SK-N-SH (cell line): Measurements from ENCODE around the gene SCGB1C1. TPM values are rescaled to one million over a fixed set of nuclear protein-coding genes. Genes with fewer than 3 reads are reported as not detected.

Source experiments
- CTCF ChIA-PET: fragments of 300-600, 350-600 bp; formaldehyde crosslinking; extraction: SDS; loops from one replicate; lab custom pipeline; 2021; lab: Yijun Ruan, JAX
- POLR2A ChIA-PET: fragments of 350-600 bp; sonication (Branson Sonifier 250); formaldehyde crosslinking; extraction: SDS; loops from one replicate; lab custom pipeline; 2020; ENCODE audit warnings: antibody characterized with exemption, inconsistent platforms; lab: Yijun Ruan, JAX
- DNase-seq: peaks from one replicate; pipeline ENCODE4 v3.0.0; 2012
- H2AFZ ChIP-seq: fragments of 200-600 bp; sonication (generic); 2 replicates; pipeline ENCODE4 v1.8.1; 2016; ENCODE audit warnings: antibody characterized with exemption, mild to moderate bottlenecking, low read depth
- H3F3A ChIP-seq: fragments of 200-600 bp; sonication (generic); replicated peaks from 2 replicates; pipeline ENCODE3; 2016; ENCODE audit warnings: antibody characterized with exemption, mild to moderate bottlenecking; ENCODE audit not compliant: insufficient read depth
- H3K27ac ChIP-seq, 2 experiments: fragments of 200-500 bp in 1 of 2; fragments of 200-600 bp in 1 of 2; sonication (Bioruptor generic) in 1 of 2; sonication (generic), shearing (Covaris generic) in 1 of 2; 2 replicates each; pipeline versions ENCODE4 v1.5.1 to v1.6.1; 2014 to 2016; ENCODE audit warnings: low read depth in 2 of 2, inconsistent platforms in 1 of 2, low read length in 1 of 2, mild to moderate bottlenecking in 1 of 2, mixed read lengths in 1 of 2
- H3K27me3 ChIP-seq: fragments of 200-600 bp; sonication (generic), shearing (Covaris generic); 2 replicates; pipeline ENCODE4 v1.6.1; 2016; ENCODE audit warnings: mixed run types; ENCODE audit not compliant: insufficient read depth
- H3K36me3 ChIP-seq, 2 experiments: fragments of 200-500 bp in 1 of 2; fragments of 200-600 bp in 1 of 2; sonication (Bioruptor generic) in 1 of 2; sonication (generic) in 1 of 2; replicated peaks in 1 of 2; 2 replicates each; pipeline versions ENCODE3 to v1.5.1; 2014 to 2016; ENCODE audit warnings: low read length in 1 of 2, mild to moderate bottlenecking in 1 of 2; ENCODE audit not compliant: insufficient read depth in 2 of 2, control insufficient read depth in 1 of 2
- H3K4me1 ChIP-seq, 2 experiments: fragments of 200-500 bp in 1 of 2; fragments of 200-600 bp in 1 of 2; sonication (Bioruptor generic) in 1 of 2; sonication (generic), shearing (Covaris generic) in 1 of 2; 2 replicates each; pipeline versions ENCODE4 v1.5.1 to v1.6.1; 2014 to 2016; ENCODE audit warnings: low read depth in 1 of 2, low read length in 1 of 2, mixed run types in 1 of 2; ENCODE audit not compliant: insufficient read depth in 2 of 2, control insufficient read depth in 1 of 2
- H3K4me2 ChIP-seq: fragments of 200-600 bp; sonication (generic), shearing (Covaris generic); 2 replicates; pipeline ENCODE4 v1.6.1; 2017; ENCODE audit warnings: mixed run types
- H3K4me3 ChIP-seq, 2 experiments: fragments of 200-500 bp in 1 of 2; fragments of 200-600 bp in 1 of 2; sonication (Bioruptor generic) in 1 of 2; sonication (generic), shearing (Covaris generic) in 1 of 2; 2 replicates each; pipeline versions ENCODE4 v1.5.1 to v1.8.1; 2014 to 2016; ENCODE audit warnings: low read depth in 2 of 2, inconsistent platforms in 1 of 2, low read length in 1 of 2, mild to moderate bottlenecking in 1 of 2, mixed read lengths in 1 of 2, moderate library complexity in 1 of 2
- H3K79me2 ChIP-seq: fragments of 200-600 bp; sonication (generic); 2 replicates; pipeline ENCODE4 v1.8.1; 2017; ENCODE audit warnings: mild to moderate bottlenecking; ENCODE audit not compliant: insufficient read depth
- H3K9ac ChIP-seq: fragments of 200-600 bp; sonication (generic); 2 replicates; pipeline ENCODE4 v1.6.1; 2017; ENCODE audit warnings: mixed run types
- H3K9me2 ChIP-seq: fragments of 200-600 bp; sonication (generic); 2 replicates; pipeline ENCODE4 v1.6.1; 2017; ENCODE audit warnings: mixed run types
- H3K9me3 ChIP-seq: fragments of 200-600 bp; sonication (generic); 2 replicates; pipeline ENCODE4 v1.6.1; 2017; ENCODE audit warnings: mixed run types, mild to moderate bottlenecking, moderate library complexity
- H4K20me1 ChIP-seq: fragments of 200-600 bp; sonication (generic); 2 replicates; pipeline ENCODE4 v1.6.1; 2017; ENCODE audit warnings: mild to moderate bottlenecking, mixed run types; ENCODE audit not compliant: insufficient read depth
- EP300 ChIP-seq, 2 experiments: IDR thresholded peaks; 2 replicates each; pipeline versions ENCODE4 v1.4.0 to v1.6.1; 2012; ENCODE audit warnings: borderline replicate concordance in 1 of 2, low read depth in 1 of 2, low read length in 1 of 2
- EZH2phosphoT487 ChIP-seq: fragments of 200-600 bp; sonication (generic); IDR thresholded peaks from 2 replicates; pipeline ENCODE4 v1.6.1; 2017; ENCODE audit warnings: low read depth, mixed run types, mild to moderate bottlenecking, antibody characterized with exemption, moderate library complexity, borderline replicate concordance
- FOXJ3 ChIP-seq: sonication (generic); formaldehyde crosslinking; IDR thresholded peaks from 2 replicates; pipeline ENCODE4 v1.5.1; 2020; ENCODE audit warnings: mild to moderate bottlenecking, missing genetic modification reagents
- IRF3 ChIP-seq: fragments of 150-350 bp; IDR thresholded peaks from 2 replicates; pipeline ENCODE4 v1.6.1; 2016; ENCODE audit warnings: mild to moderate bottlenecking, low read depth, low read length
- NFIC ChIP-seq: IDR thresholded peaks from 2 replicates; pipeline ENCODE4 v1.4.0; 2012; ENCODE audit warnings: borderline replicate concordance
- POLR2AphosphoS5 ChIP-seq: IDR thresholded peaks from 2 replicates; pipeline ENCODE4 v1.6.1; 2012; ENCODE audit warnings: low read depth, low read length
- RAD21 ChIP-seq: IDR thresholded peaks from 2 replicates; pipeline ENCODE4 v1.6.1; 2012; ENCODE audit warnings: mild to moderate bottlenecking, low read length
- RXRA ChIP-seq: IDR thresholded peaks from 2 replicates; pipeline ENCODE4 v1.4.0; 2012; ENCODE audit warnings: low read depth, mild to moderate bottlenecking, borderline replicate concordance
- SMC3 ChIP-seq: IDR thresholded peaks from 2 replicates; pipeline ENCODE4 v1.6.1; 2012; ENCODE audit warnings: low read depth, low read length, improper control_type of control experiment
- TAF1 ChIP-seq: IDR thresholded peaks from 2 replicates; pipeline ENCODE4 v1.6.1; 2012; ENCODE audit warnings: low read depth, mild to moderate bottlenecking, low read length, moderate library complexity, borderline replicate concordance
- TEAD4 ChIP-seq: IDR thresholded peaks from 2 replicates; pipeline ENCODE4 v1.4.0; 2012; ENCODE audit warnings: mild to moderate bottlenecking, borderline replicate concordance; ENCODE audit not compliant: insufficient read depth
- USF1 ChIP-seq: IDR thresholded peaks from 2 replicates; pipeline ENCODE4 v1.4.0; 2012; ENCODE audit warnings: low read depth, borderline replicate concordance
- USF2 ChIP-seq: fragments of 150-350 bp; IDR thresholded peaks from 2 replicates; pipeline ENCODE4 v1.6.1; 2017; ENCODE audit warnings: antibody characterized with exemption, low read length, low read depth, borderline replicate concordance
- WGBS: methylation state at CpG from one replicate; pipeline ENCODE4 v1.1.6; 2017; ENCODE audit warnings: low lambda C conversion rate; 5-methylcytosine and 5-hydroxymethylcytosine counted together
- polyA plus RNA-seq, 3 experiments: library from polyadenylated mRNA; depleted of rRNA; stranded (reverse); fragments of >200 nt; gene quantifications; 2 replicates each; pipeline ENCODE4 v1.2.3, GENCODE V29; 2012

The SCGB1C1 gene
- polyA plus RNA-seq, 1 of the 3 experiments (the other 2 are of a cell fraction), result not detected

GRCh38 chr11:210122-210802 is 17.4 kb downstream of the SCGB1C1 start:
- Histone ChIP-seq H3K27me3 (no peaks in the 10 kb centered on the region), H3K36me3 (peaks cover 45 to 56% of the 10 kb centered on the region in 2 experiments), H3K9me3 (no peaks in the 10 kb centered on the region), H3K9me2 (no peaks in the 10 kb centered on the region), H3K27ac (peak overlapping the region in 1 of 2 experiments; percentile 99; a peak in 3 of 4 replicates), H4K20me1 (peaks cover 23% of the 10 kb centered on the region), H3K79me2 (peaks cover 65% of the 10 kb centered on the region), H3K4me3 (peak overlapping the region; percentile 78 to 97; a peak in 3 of 4 replicates), H2AFZ (no peak overlapping the region), H3F3A (peaks cover 17% of the 10 kb centered on the region), H3K4me1 (peaks cover 15 to 32% of the 10 kb centered on the region in 2 experiments; a peak in 3 of 4 replicates), H3K4me2 (peak overlapping the region; percentile 92), H3K9ac (peak overlapping the region; percentile 99)
- DNase-seq, result no peak
- TF ChIP-seq RXRA (no peak), POLR2AphosphoS5 (0 out of 2 replicates have a peak, but pooled peaks have one; percentile 10)
- ChIA-PET POLR2A (no interaction called here), CTCF (interaction anchor here (0.6 kb wide), 1 partner anchor 153 kb away, joined by 3 read pairs; no protein-coding TSS in a partner anchor)
- 30% methylated on average over 2 of the region's 9 CpGs for WGBS

- Histone ChIP-seq H3K79me2 (peaks cover 59% of the 10 kb centered on the region), H4K20me1 (peaks cover 19% of the 10 kb centered on the region), H3K27ac (no peak overlapping the region), H3K4me2 (peak overlapping the region; percentile 92; the same call in 1 of the 2 replicates), H3K9me2 (no peaks in the 10 kb centered on the region), H3K4me3 (peak overlapping the region in 1 of 2 experiments; percentile 78; a peak in 2 of 4 replicates), H3K4me1 (peaks cover 12 to 27% of the 10 kb centered on the region in 2 experiments; a peak in 3 of 4 replicates), H3F3A (peaks cover 17% of the 10 kb centered on the region), H3K9me3 (no peaks in the 10 kb centered on the region), H3K36me3 (peaks cover 42 to 54% of the 10 kb centered on the region in 2 experiments)
- DNase-seq, result no peak
- CTCF ChIA-PET, result no interaction called here
- WGBS, result 96% methylated on average over 4 of the region's 5 CpGs
- TF ChIP-seq USF2, result no peak
- TF ChIP-seq EZH2phosphoT487, result no peak
- no peak for TF ChIP-seq FOXJ3 (CRISPR knock-in tag)
- TF ChIP-seq SMC3, result no peak
- TF ChIP-seq TEAD4, result no peak
- no peak for TF ChIP-seq IRF3
- no peak for TF ChIP-seq EP300 (IDR thresholded peaks at IDR 0.05; ENCODE audit: borderline replicate concordance in 1 of 2, low read depth in 1 of 2, low read length in 1 of 2)
- TF ChIP-seq TAF1, result no peak
- TF ChIP-seq NFIC, result no peak
- TF ChIP-seq USF1, result no peak
- TF ChIP-seq RAD21, result no peak
- TF ChIP-seq, all 33 proteins: peak for 0
- no peaks in the 10 kb centered on the region for H3K27me3 ChIP-seq
- peak overlapping the region; percentile 9; the same call in 1 of the 2 replicates for H3K9ac ChIP-seq
- no peak overlapping the region for H2AFZ ChIP-seq
- POLR2A ChIA-PET, result interaction anchor here (1.6 kb wide), 1 partner anchor 25 kb away, joined by 4 read pairs; no protein-coding TSS in a partner anchor
Observed at GRCh38 chr11:210803-211180, 17.9 kb downstream of the SCGB1C1 start.
